WERI-Rb-1 (cell line): Measurements from ENCODE around the gene CPPED1.
"Not testable (repeated sequence)": the region's sequence is repeated elsewhere in the genome, so short reads cannot be mapped to it uniquely, and the experiment has no call there.

ENCODE experiments used
- DNase-seq: peaks from one replicate; pipeline ENCODE4 v3.0.0-alpha.2; 2020
- H3K27ac ChIP-seq: fragments of 250-450 bp; sonication (Bioruptor Pico); 2 replicates; pipeline ENCODE4 v1.5.1; 2020; ENCODE audit warnings: mild to moderate bottlenecking, moderate library complexity
- H3K27me3 ChIP-seq: fragments of 250-450 bp; sonication (Bioruptor Pico); 2 replicates; pipeline ENCODE4 v1.5.1; 2021; ENCODE audit warnings: mild to moderate bottlenecking, low read depth, moderate library complexity; ENCODE audit not compliant: insufficient read depth, severe bottlenecking
- H3K36me3 ChIP-seq: fragments of 250-450 bp; sonication (Bioruptor Pico); 2 replicates; pipeline ENCODE4 v1.5.1; 2020; ENCODE audit warnings: mild to moderate bottlenecking, moderate library complexity
- H3K4me3 ChIP-seq: 2 replicates; pipeline ENCODE4 v1.5.1; 2011; ENCODE audit warnings: low read depth, mild to moderate bottlenecking, control low read depth, low read length
- H3K9me3 ChIP-seq: fragments of 250-450 bp; sonication (Bioruptor Pico); 2 replicates; pipeline ENCODE4 v1.5.1; 2021; ENCODE audit warnings: mild to moderate bottlenecking, moderate library complexity; ENCODE audit not compliant: severe bottlenecking
- TF ChIP-seq, protein P1 (sequence below): IDR thresholded peaks from 2 replicates; pipeline ENCODE4 v1.5.1; 2011; ENCODE audit warnings: low read depth, mild to moderate bottlenecking, control low read depth, inconsistent platforms, low read length

The CPPED1 gene

DNA sequence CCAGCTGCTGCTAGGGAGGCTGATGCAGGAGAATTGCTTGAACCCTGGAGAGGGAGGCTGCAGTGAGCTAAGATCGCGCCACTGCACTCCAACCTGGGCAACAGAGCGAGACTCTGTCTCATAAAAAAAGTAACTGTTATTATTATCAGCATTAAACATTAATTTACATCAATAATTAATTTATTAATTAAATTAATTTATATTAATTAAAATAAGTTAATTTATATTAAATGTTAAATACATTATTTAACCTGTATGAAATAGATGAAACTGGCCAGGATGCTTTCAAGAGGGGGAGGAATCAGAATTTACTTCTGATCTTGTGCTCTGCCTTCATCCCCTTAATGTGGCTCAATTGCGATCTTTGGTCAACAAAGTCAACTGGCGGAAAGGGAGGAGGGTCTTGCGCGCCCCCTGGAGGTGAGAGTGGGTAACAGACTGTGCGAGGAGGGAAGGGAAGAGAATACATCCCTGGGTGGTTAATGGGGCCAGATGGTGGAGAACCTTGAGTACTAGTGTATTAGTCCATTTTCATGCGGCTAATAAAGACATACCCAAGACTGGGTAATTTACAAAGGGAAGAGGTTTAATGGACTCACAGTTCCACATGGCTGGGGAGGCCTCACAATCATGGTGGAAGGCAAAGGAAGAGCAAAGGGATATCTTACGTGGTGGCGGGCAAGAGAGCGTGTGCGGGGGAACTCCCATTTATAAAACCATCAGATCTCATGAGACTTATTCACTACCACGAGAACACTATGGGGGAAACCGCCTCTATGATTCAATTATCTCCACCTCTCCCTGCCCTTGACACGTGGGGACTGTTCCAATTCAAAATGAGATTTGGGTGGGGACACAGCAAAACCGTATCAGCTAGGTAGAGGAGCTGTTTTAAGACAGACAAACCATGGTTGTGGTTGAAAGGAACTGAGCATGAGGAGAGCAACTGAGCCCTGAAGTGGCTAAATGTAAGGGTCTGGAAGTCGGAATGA is 15.7 kb upstream of the CPPED1 start:
- Histone ChIP-seq H3K9me3 (no peaks in the 10 kb centered on the region), H3K4me3 (no peak overlapping the region), H3K36me3 (no peaks in the 10 kb centered on the region), H3K27me3 (no peaks in the 10 kb centered on the region), H3K27ac (no peak overlapping the region)
- TF ChIP-seq, protein P1, sequence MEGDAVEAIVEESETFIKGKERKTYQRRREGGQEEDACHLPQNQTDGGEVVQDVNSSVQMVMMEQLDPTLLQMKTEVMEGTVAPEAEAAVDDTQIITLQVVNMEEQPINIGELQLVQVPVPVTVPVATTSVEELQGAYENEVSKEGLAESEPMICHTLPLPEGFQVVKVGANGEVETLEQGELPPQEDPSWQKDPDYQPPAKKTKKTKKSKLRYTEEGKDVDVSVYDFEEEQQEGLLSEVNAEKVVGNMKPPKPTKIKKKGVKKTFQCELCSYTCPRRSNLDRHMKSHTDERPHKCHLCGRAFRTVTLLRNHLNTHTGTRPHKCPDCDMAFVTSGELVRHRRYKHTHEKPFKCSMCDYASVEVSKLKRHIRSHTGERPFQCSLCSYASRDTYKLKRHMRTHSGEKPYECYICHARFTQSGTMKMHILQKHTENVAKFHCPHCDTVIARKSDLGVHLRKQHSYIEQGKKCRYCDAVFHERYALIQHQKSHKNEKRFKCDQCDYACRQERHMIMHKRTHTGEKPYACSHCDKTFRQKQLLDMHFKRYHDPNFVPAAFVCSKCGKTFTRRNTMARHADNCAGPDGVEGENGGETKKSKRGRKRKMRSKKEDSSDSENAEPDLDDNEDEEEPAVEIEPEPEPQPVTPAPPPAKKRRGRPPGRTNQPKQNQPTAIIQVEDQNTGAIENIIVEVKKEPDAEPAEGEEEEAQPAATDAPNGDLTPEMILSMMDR, result peak; percentile 77
- peak; percentile 87 for DNase-seq

DNA sequence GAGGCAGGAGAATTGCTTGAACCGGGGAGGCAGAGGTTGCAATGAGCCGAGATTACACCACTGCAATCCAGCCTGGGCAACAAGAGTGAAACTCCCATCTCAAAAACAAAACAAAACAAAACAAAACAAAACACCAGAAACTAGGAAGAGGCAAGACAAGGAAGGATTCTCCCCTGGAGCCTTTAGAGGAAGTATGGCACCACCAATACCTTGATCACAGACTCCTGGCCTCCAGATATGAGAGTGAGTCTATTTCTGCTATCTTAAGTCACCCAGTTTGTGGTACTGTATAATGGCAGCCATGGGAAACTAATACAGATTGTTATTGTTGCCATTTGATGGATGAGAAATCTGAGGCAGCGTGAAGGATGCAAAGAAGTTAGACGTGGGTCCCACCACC is 14.6 kb upstream of the CPPED1 start:
- Histone ChIP-seq H3K27me3 (no peaks in the 10 kb centered on the region), H3K4me3 (no peak overlapping the region), H3K36me3 (no peaks in the 10 kb centered on the region), H3K27ac (no peak overlapping the region), H3K9me3 (no peaks in the 10 kb centered on the region)
- TF ChIP-seq, protein P1, result no peak
- no peak for DNase-seq

DNA sequence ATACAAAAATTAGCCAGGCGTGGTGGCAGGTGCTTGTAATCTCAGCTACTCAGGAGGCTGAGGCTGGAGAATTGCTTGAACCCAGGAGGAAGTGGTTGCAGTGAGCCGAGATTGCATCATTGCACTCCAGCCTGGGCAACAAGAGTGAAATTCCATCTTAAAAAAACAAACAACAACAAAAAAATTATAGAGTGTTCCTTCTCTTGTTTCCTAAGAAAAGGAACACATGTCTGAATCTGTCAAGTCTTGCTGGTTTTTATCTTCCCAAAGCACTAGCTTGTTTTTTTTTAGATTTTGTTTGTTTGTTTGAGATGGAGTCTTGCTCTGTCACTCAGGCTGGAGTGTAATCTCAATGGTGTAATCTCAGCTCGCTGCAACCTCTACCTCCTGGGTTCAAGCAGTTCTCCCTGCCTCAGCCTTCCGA is 13.1 kb upstream of the CPPED1 start:
- not testable (repeated sequence) for H3K27ac ChIP-seq, H3K9me3 ChIP-seq, H3K4me3 ChIP-seq

DNA sequence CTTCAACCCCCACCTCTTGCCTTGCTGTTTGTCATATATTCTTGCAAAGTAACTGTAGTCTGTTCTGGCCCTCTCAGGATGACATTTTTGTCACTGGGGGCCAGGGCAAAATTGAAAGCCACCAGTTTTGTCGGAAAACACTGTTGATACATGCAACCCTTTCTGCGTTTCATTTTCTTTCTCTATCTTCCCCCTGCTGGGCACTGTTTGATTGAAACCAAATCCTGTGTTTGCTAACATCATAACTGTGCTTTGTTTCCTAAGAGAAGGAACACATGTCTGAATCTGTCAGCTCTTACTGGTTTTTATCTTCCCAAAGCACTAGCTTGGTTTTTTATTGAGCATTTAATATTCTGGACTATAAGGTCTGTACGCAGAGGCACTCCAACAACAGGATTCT is 11.7 kb upstream of the CPPED1 start:
- no peak overlapping the region for H3K27ac ChIP-seq
- TF ChIP-seq, protein P1, result no peak
- no peak for DNase-seq
- no peaks in the 10 kb centered on the region for H3K9me3 ChIP-seq
- no peaks in the 10 kb centered on the region for H3K36me3 ChIP-seq
- no peaks in the 10 kb centered on the region for H3K27me3 ChIP-seq
- no peak overlapping the region for H3K4me3 ChIP-seq

More for the DNA sequence above, 13.1 kb upstream of the CPPED1 start:
- H3K27me3 ChIP-seq, H3K36me3 ChIP-seq, DNase-seq: not testable (repeated sequence)

DNA sequence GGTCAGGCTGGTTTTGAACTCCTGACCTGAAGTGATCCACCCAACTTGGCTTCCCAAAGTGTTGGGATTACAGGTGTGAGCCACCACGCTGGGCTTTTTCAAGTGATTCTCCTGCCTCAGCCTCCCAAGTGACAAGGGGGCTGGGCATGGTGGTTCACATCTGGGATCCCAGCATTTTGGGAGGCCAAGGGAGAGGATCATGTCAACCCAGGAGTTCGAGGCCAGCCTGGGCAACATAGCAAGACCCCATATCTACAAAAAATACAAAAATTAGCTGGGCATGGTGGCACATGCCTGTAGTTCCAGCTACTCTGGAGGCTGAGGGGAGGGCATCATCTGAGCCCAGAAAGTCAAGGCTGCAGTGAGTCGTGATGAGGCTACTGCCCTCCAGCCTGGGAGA is 10.0 kb upstream of the CPPED1 start:
- H3K36me3 ChIP-seq, H3K9me3 ChIP-seq, H3K27ac ChIP-seq, DNase-seq, H3K4me3 ChIP-seq, H3K27me3 ChIP-seq: not testable (repeated sequence)

DNA sequence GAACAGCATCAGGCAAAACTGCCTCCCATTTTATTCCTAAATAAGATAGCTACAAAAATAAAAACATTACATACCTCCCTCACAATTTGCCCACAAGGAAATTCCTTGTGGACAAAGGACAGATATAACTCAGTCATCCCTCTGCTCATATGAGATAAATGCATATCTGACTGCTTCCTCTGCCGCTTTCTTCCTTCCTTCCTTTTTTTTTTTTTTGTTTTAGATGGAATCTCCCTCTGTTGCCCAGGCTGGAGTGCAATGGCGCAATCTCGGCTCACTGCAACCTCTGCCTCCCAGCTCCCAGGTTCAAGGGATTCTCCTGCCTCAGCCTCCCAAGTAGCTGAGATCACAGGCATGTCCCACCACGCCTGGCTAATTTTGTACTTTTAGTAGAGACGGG is 9.6 kb upstream of the CPPED1 start:
- H3K9me3 ChIP-seq, result not testable (repeated sequence)

DNA sequence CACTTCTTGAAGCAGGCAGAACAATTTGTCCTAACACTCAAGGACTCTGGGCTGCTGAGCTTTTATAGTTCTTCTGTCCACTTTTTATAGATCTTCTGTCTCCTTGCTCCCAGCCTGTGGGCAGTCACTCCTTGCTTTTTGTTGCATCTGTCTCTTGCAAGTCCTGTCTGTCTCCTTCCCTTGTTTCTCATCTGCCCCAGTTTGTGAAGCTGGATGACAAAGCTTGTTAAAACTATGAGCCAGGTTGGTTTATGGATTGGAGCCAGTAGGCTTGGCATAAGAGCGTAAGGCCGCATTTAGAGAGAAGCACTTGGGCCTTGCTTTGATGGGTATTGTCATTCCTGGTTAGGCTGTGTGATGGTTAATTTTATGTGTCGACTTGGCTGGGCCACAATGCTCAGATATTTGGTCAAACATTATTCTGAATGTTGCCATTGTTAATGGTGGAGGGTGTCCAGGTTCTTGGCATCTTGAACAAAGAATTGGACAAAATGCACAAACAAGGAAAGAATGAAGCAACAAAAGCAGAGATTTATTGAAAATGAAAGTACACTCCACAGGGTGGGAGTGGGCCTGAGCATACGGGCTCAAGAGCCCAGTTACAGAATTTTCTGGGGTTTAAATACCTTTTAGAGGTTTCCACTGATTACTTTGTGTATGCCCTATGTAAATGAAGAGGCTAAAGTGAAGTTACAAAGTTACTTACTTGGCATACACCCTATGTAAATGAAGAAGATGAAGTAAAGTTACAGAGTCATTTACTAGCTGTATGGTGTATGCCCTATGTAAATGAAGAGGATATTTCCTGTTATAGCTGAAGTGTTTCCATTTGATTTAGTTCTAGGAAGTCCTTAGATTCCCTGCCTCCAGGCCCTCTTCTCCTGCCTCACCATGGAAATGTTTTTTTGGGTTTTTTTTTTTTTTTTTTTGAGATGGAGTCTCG is 8.0 kb upstream of the CPPED1 start:
- H3K27me3 ChIP-seq, result no peaks in the 10 kb centered on the region
- H3K9me3 ChIP-seq, result no peaks in the 10 kb centered on the region
- DNase-seq, result no peak
- no peak overlapping the region for H3K27ac ChIP-seq
- TF ChIP-seq, protein P1, result no peak
- H3K4me3 ChIP-seq, result no peak overlapping the region
- no peaks in the 10 kb centered on the region for H3K36me3 ChIP-seq

More for the DNA sequence above, 9.6 kb upstream of the CPPED1 start:
- not testable (repeated sequence) for DNase-seq, H3K27ac ChIP-seq, H3K36me3 ChIP-seq, H3K4me3 ChIP-seq, H3K27me3 ChIP-seq
